H1 (cell line): ENCODE data around the gene RASSF5. TPM values are rescaled to one million over a fixed set of nuclear protein-coding genes. Genes with fewer than 3 reads are reported as not detected.

Source experiments
- CTCF ChIA-PET: fragments of 300-600 bp; sonication (Branson Sonifier 250); formaldehyde crosslinking; loops from one replicate; lab custom pipeline; 2021; ENCODE audit not compliant: partially characterized antibody; lab: Charles Lee
- POLR2A ChIA-PET: fragments of 300-600 bp; sonication (Branson Sonifier 250); formaldehyde crosslinking; loops from one replicate; lab custom pipeline; 2021; ENCODE audit warnings: inconsistent platforms; ENCODE audit not compliant: partially characterized antibody; lab: Charles Lee
- DNase-seq, 2 experiments: peaks; one replicate each; pipeline versions ENCODE4 v3.0.0 to v3.0.0-alpha.2; 2010 to 2022; ENCODE audit warnings: low spot score in 2 of 2, low read depth in 1 of 2, mixed read lengths in 1 of 2
- FAIRE-seq: peaks from 2 replicates; lab custom pipeline; 2011; peaks lifted over from hg19 to GRCh38; lab: Jason Lieb, UNC
- H2AFZ ChIP-seq: 2 replicates; pipeline ENCODE4 v1.8.1; 2012; ENCODE audit warnings: low read length, inconsistent platforms
- H2AK5ac ChIP-seq: 2 replicates; pipeline ENCODE4 v1.6.1; 2013; ENCODE audit warnings: low read depth, low read length
- H2BK120ac ChIP-seq: replicated peaks from 2 replicates; pipeline ENCODE3; 2013; ENCODE audit warnings: low read depth, low read length, inconsistent platforms
- H2BK12ac ChIP-seq: 2 replicates; pipeline ENCODE4 v1.6.1; 2013; ENCODE audit warnings: low read depth, low read length
- H2BK15ac ChIP-seq: 2 replicates; pipeline ENCODE4 v1.6.1; 2013; ENCODE audit warnings: low read length
- H2BK20ac ChIP-seq: 2 replicates; pipeline ENCODE4 v1.6.1; 2013; ENCODE audit warnings: low read length
- H2BK5ac ChIP-seq: 2 replicates; pipeline ENCODE4 v1.6.1; 2013; ENCODE audit warnings: low read depth, low read length
- H3K14ac ChIP-seq: 2 replicates; pipeline ENCODE4 v1.6.1; 2013; ENCODE audit warnings: inconsistent platforms; ENCODE audit not compliant: insufficient read length
- H3K18ac ChIP-seq: 2 replicates; pipeline ENCODE4 v1.6.1; 2013; ENCODE audit warnings: low read length; ENCODE audit errors: extremely low read depth
- H3K23ac ChIP-seq: 2 replicates; pipeline ENCODE4 v1.6.1; 2013; ENCODE audit warnings: inconsistent platforms; ENCODE audit not compliant: insufficient read length
- H3K23me2 ChIP-seq: 2 replicates; pipeline ENCODE4 v1.6.1; 2013; ENCODE audit warnings: low read depth, low read length
- H3K27ac ChIP-seq: 2 replicates; pipeline ENCODE4 v1.6.1; 2011; ENCODE audit warnings: low read depth, low read length, inconsistent platforms
- H3K27me3 ChIP-seq, 4 experiments: replicated peaks in 1 of 4; 1 replicate in 1 of 4; 2 replicates in 3 of 4; pipeline versions ENCODE4 v1.6.1 to v1.8.1; 2011 to 2013; ENCODE audit warnings: low read length in 3 of 4, mild to moderate bottlenecking in 3 of 4, inconsistent platforms in 2 of 4, mixed read lengths in 2 of 4, moderate library complexity in 1 of 4; ENCODE audit not compliant: control insufficient read depth in 3 of 4, insufficient read depth in 3 of 4; ENCODE audit errors: extremely low read depth in 1 of 4
- H3K36me3 ChIP-seq, 4 experiments: 2 replicates each; pipeline versions ENCODE4 v1.6.1 to v1.8.1; 2011 to 2013; ENCODE audit warnings: mild to moderate bottlenecking in 4 of 4, low read length in 3 of 4, moderate library complexity in 2 of 4, control low read depth in 1 of 4, inconsistent platforms in 1 of 4; ENCODE audit not compliant: insufficient read depth in 4 of 4, control insufficient read depth in 2 of 4
- H3K4ac ChIP-seq: replicated peaks from 2 replicates; pipeline ENCODE3; 2013; ENCODE audit warnings: low read length, low read depth, mixed read lengths, inconsistent platforms; ENCODE audit not compliant: insufficient read length
- H3K4me1 ChIP-seq, 4 experiments: replicated peaks in 1 of 4; 1 replicate in 1 of 4; 2 replicates in 3 of 4; pipeline versions ENCODE4 v1.6.1 to v1.8.1; 2011 to 2013; ENCODE audit warnings: low read length in 3 of 4, inconsistent platforms in 2 of 4, mixed read lengths in 1 of 4; ENCODE audit not compliant: insufficient read depth in 4 of 4, control insufficient read depth in 3 of 4
- H3K4me2 ChIP-seq, 2 experiments: 2 replicates each; pipeline versions ENCODE4 v1.6.1 to v1.8.1; 2011 to 2013; ENCODE audit warnings: low read depth in 2 of 2, low read length in 2 of 2, control low read depth in 1 of 2, inconsistent platforms in 1 of 2, mild to moderate bottlenecking in 1 of 2; ENCODE audit not compliant: insufficient read depth in 1 of 2
- H3K4me3 ChIP-seq, 4 experiments: fragments of 200-600, 300-600 bp in 1 of 4; sonication (generic), shearing (Covaris generic), sonication (Bioruptor Twin) in 1 of 4; 2 replicates each; pipeline versions ENCODE4 v1.5.1 to v1.8.1; 2011 to 2016; ENCODE audit warnings: low read length in 4 of 4, low read depth in 3 of 4, control low read depth in 2 of 4, inconsistent platforms in 2 of 4, mild to moderate bottlenecking in 2 of 4, mixed read lengths in 1 of 4, moderate library complexity in 1 of 4; ENCODE audit not compliant: insufficient read depth in 2 of 4; ENCODE audit errors: extremely low read depth in 1 of 4
- H3K56ac ChIP-seq: replicated peaks from 2 replicates; pipeline ENCODE3; 2013; ENCODE audit warnings: low read depth, mild to moderate bottlenecking, mixed read lengths, low read length, inconsistent platforms; ENCODE audit not compliant: insufficient read length
- H3K79me1 ChIP-seq: 2 replicates; pipeline ENCODE4 v1.6.1; 2013; ENCODE audit warnings: low read depth, low read length, control low read depth
- H3K79me2 ChIP-seq, 2 experiments: 2 replicates each; pipeline versions ENCODE4 v1.6.1 to v1.8.1; 2012 to 2013; ENCODE audit warnings: low read length in 2 of 2, mild to moderate bottlenecking in 2 of 2, inconsistent platforms in 1 of 2; ENCODE audit not compliant: insufficient read depth in 2 of 2, control insufficient read depth in 1 of 2
- H3K9ac ChIP-seq, 4 experiments: replicated peaks in 1 of 4; 1 replicate in 1 of 4; 2 replicates in 3 of 4; pipeline versions ENCODE4 v1.6.1 to v1.8.1; 2011 to 2013; ENCODE audit warnings: low read depth in 3 of 4, low read length in 3 of 4, control low read depth in 2 of 4, mild to moderate bottlenecking in 2 of 4, moderate library complexity in 2 of 4, inconsistent platforms in 1 of 4; ENCODE audit errors: extremely low read depth in 1 of 4
- H3K9me3 ChIP-seq, 2 experiments: 2 replicates each; pipeline versions ENCODE4 v1.6.1 to v1.8.1; 2012 to 2013; ENCODE audit warnings: mild to moderate bottlenecking in 2 of 2, moderate library complexity in 2 of 2, control low read depth in 1 of 2, inconsistent platforms in 1 of 2, low read depth in 1 of 2, low read length in 1 of 2, mixed read lengths in 1 of 2; ENCODE audit not compliant: insufficient read depth in 2 of 2
- H4K20me1 ChIP-seq, 2 experiments: replicated peaks in 1 of 2; 2 replicates each; pipeline versions ENCODE3 to v1.8.1; 2011 to 2013; ENCODE audit warnings: inconsistent platforms in 2 of 2, low read length in 2 of 2, mild to moderate bottlenecking in 1 of 2; ENCODE audit not compliant: insufficient read depth in 2 of 2, control insufficient read depth in 1 of 2
- H4K5ac ChIP-seq: 2 replicates; pipeline ENCODE4 v1.6.1; 2013; ENCODE audit warnings: low read length, low read depth, mixed read lengths, inconsistent platforms; ENCODE audit not compliant: insufficient read length
- H4K8ac ChIP-seq: 2 replicates; pipeline ENCODE4 v1.8.0; 2013; ENCODE audit warnings: mild to moderate bottlenecking, moderate library complexity, low read length, inconsistent platforms; ENCODE audit not compliant: insufficient read depth; ENCODE audit errors: extremely low read depth
- H4K91ac ChIP-seq: replicated peaks from 2 replicates; pipeline ENCODE3; 2013; ENCODE audit warnings: low read length, mixed read lengths, inconsistent platforms; ENCODE audit not compliant: insufficient read length
- ASH2L ChIP-seq: fragments of 200-600, 300-600 bp; sonication (generic); IDR thresholded peaks from one replicate; pipeline ENCODE4 v1.7.1; 2017; ENCODE audit warnings: low read length
- ATF3 ChIP-seq: IDR thresholded peaks from 2 replicates; pipeline ENCODE4 v1.6.1; 2011; ENCODE audit warnings: low read depth, mild to moderate bottlenecking, low read length; ENCODE audit not compliant: insufficient read depth
- BRCA1 ChIP-seq: IDR thresholded peaks from 2 replicates; pipeline ENCODE4 v1.6.1; 2012; ENCODE audit warnings: low read depth, low read length, improper control_type of control experiment
- E2F6 ChIP-seq: IDR thresholded peaks from 2 replicates; pipeline ENCODE4 v1.6.1; 2012; ENCODE audit warnings: inconsistent platforms
- GABPA ChIP-seq: IDR thresholded peaks from 2 replicates; pipeline ENCODE4 v1.6.1; 2011; ENCODE audit warnings: mild to moderate bottlenecking, low read length, moderate library complexity, borderline replicate concordance; ENCODE audit not compliant: insufficient read depth
- JUND ChIP-seq: IDR thresholded peaks from 2 replicates; pipeline ENCODE4 v1.6.1; 2011; ENCODE audit warnings: mild to moderate bottlenecking, improper control_type of control experiment, low read length
- MAFK ChIP-seq: IDR thresholded peaks from 2 replicates; pipeline ENCODE4 v1.6.1; 2012; ENCODE audit warnings: low read depth, mild to moderate bottlenecking, improper control_type of control experiment, low read length
- POLR2AphosphoS5 ChIP-seq: IDR thresholded peaks from 2 replicates; pipeline ENCODE4 v1.6.1; 2011; ENCODE audit warnings: low read depth, low read length
- RBBP5 ChIP-seq: IDR thresholded peaks from 2 replicates; pipeline ENCODE4 v1.7.1; 2012; ENCODE audit warnings: low read depth, mild to moderate bottlenecking, inconsistent platforms, low read length, moderate library complexity, borderline replicate concordance
- RXRA ChIP-seq: IDR thresholded peaks from 2 replicates; pipeline ENCODE4 v1.6.1; 2011; ENCODE audit warnings: low read depth, mild to moderate bottlenecking, low read length, moderate library complexity; ENCODE audit not compliant: insufficient read depth
- TBP ChIP-seq: IDR thresholded peaks from 2 replicates; pipeline ENCODE4 v1.6.1; 2011; ENCODE audit warnings: low read depth, low read length, improper control_type of control experiment
- WGBS, 2 experiments: shearing (Covaris generic) in 1 of 2; methylation state at CpG; one replicate each; pipeline versions ENCODE4 v1.1.6 to v1.1.7; 2013 to 2015; ENCODE audit warnings: low lambda C conversion rate in 2 of 2, mixed read lengths in 2 of 2, inconsistent platforms in 1 of 2, low coverage in 1 of 2, missing lambda C conversion rate in 1 of 2; ENCODE audit not compliant: insufficient replicate concordance in 2 of 2, insufficient coverage in 1 of 2, insufficient read length in 1 of 2; ENCODE audit errors: extremely low coverage in 1 of 2, missing lambda C conversion rate in 1 of 2; 5-methylcytosine and 5-hydroxymethylcytosine counted together
- polyA plus RNA-seq, 7 experiments: library from polyadenylated mRNA; depleted of rRNA in 3 of 7; stranded (reverse) in 5 of 7; unstranded in 2 of 7; fragments of >200 nt in 5 of 7; fragments of 200-250 nt in 2 of 7; gene quantifications; 1 replicate in 5 of 7; 2 replicates in 1 of 7; 4 replicates in 1 of 7; pipeline versions ENCODE4 v1.2.1 to v1.2.3, GENCODE V29; 2011 to 2013; ENCODE audit warnings: missing spikeins in 2 of 7, mixed read lengths in 2 of 7
- total RNA-seq: library from RNA; stranded (reverse); fragmentation: NEBNext Ultra II Directional; extraction: Animal tissue kit (Norgen Biotek cat#: 25700); gene quantifications from 2 replicates; pipeline ENCODE4 v1.2.1, GENCODE V29; 2021

The RASSF5 gene
- total and polyA plus RNA-seq, 2 of the 8 experiments (the other 6 are each of a cell fraction or from before 2014, with no cell fraction given), result 0.82 to 1.8 TPM

GRCh38 chr1:206497363-206497762 lies 10.0 kb upstream of the RASSF5 start:
- CTCF ChIA-PET, result interaction anchor here (0.6 to 13.3 kb wide), 8 partner anchors 7 to 166 kb away, joined by 3 to 167 read pairs (median 6); partner anchors contain the start of gene IKBKE
- no peak for FAIRE-seq
- POLR2A ChIA-PET, result interaction anchor here (2.1 to 4.7 kb wide), 2 partner anchors 9 to 10 kb away, joined by 17 to 23 read pairs; partner anchors contain the start of gene RASSF5
- TF ChIP-seq MAFK, result no peak
- TF ChIP-seq ASH2L, result no peak
- no peak for TF ChIP-seq JUND
- TF ChIP-seq ATF3, result no peak
- TF ChIP-seq RBBP5, result no peak
- TF ChIP-seq GABPA, result no peak
- TF ChIP-seq TBP, result no peak
- no peak for TF ChIP-seq POLR2AphosphoS5
- TF ChIP-seq E2F6, result no peak
- no peak for TF ChIP-seq BRCA1
- no peak for TF ChIP-seq RXRA

More at GRCh38 chr1:206497363-206497762, 10.0 kb upstream of the RASSF5 start:
- H3K9me3 ChIP-seq, result no peaks in the 10 kb centered on the region
- no peak overlapping the region for H4K5ac ChIP-seq
- no peak overlapping the region for H2AFZ ChIP-seq
- H3K79me2 ChIP-seq, result no peaks in the 10 kb centered on the region
- H3K9ac ChIP-seq, result no peak overlapping the region
- H3K18ac ChIP-seq, result no peak overlapping the region
- H4K20me1 ChIP-seq, result peaks cover 2% of the 10 kb centered on the region in 2 experiments
- WGBS, 2 experiments, result 69% methylated on average over 4 of the region's 4 CpGs; no CpG with 5 or more reads in 1 of the 2 experiments
- no peak overlapping the region for H3K56ac ChIP-seq
- no peak overlapping the region for H2BK5ac ChIP-seq
- no peak overlapping the region for H3K14ac ChIP-seq
- H2BK15ac ChIP-seq, result no peak overlapping the region
- H3K4ac ChIP-seq, result no peak overlapping the region
- no peak for DNase-seq
- H3K4me2 ChIP-seq, result no peak overlapping the region
- no peak overlapping the region for H2BK20ac ChIP-seq
- H3K23ac ChIP-seq, result no peak overlapping the region
- H3K27ac ChIP-seq, result no peak overlapping the region
- H2AK5ac ChIP-seq, result no peak overlapping the region
- H2BK120ac ChIP-seq, result no peak overlapping the region
- peaks cover 0 to 4% (median 0%) of the 10 kb centered on the region in 4 experiments; a peak in 1 of 8 replicates for H3K36me3 ChIP-seq
- H2BK12ac ChIP-seq, result no peak overlapping the region
- H3K79me1 ChIP-seq, result no peaks in the 10 kb centered on the region
- no peak overlapping the region for H4K91ac ChIP-seq
- no peak overlapping the region for H3K4me3 ChIP-seq
- 0 out of 7 replicates have a peak, but pooled peaks cover 0 to 3% (median 0%) of the 10 kb centered on the region in 4 experiments for H3K4me1 ChIP-seq
- no peaks in the 10 kb centered on the region for H3K23me2 ChIP-seq
- no peaks in the 10 kb centered on the region for H3K27me3 ChIP-seq
- no peak overlapping the region for H4K8ac ChIP-seq
